Nephron progenitor cell (in vitro differentiated cells): ENCODE measurements around the gene CYS1.

Experiments used
- DNase-seq: peaks from one replicate; pipeline ENCODE4 v3.0.0; 2021
- H3K27ac Mint-ChIP-seq: 2 replicates; pipeline ENCODE4 v1.8.0; 2021; ENCODE audit warnings: mild to moderate bottlenecking, moderate library complexity, mixed read lengths
- H3K27me3 Mint-ChIP-seq: 2 replicates; pipeline ENCODE4 v1.8.0; 2021; ENCODE audit warnings: mild to moderate bottlenecking, low read depth, mixed read lengths; ENCODE audit not compliant: poor library complexity
- H3K36me3 Mint-ChIP-seq: 2 replicates; pipeline ENCODE4 v1.8.0; 2021; ENCODE audit warnings: low read depth, mixed read lengths
- H3K4me1 Mint-ChIP-seq: 2 replicates; pipeline ENCODE4 v1.8.0; 2021; ENCODE audit warnings: mixed read lengths
- H3K4me3 Mint-ChIP-seq: 2 replicates; pipeline ENCODE4 v1.8.0; 2021; ENCODE audit warnings: mild to moderate bottlenecking, moderate library complexity, mixed read lengths
- H3K9me3 Mint-ChIP-seq: 2 replicates; pipeline ENCODE4 v1.8.0; 2021; ENCODE audit warnings: mild to moderate bottlenecking, moderate library complexity, mixed read lengths
- TF ChIP-seq, protein P1 (sequence below): fragments of 200-600 bp; sonication (generic); IDR thresholded peaks from 2 replicates; pipeline ENCODE4 v1.5.0; 2021; ENCODE audit warnings: antibody characterized with exemption

Gene CYS1

DNA sequence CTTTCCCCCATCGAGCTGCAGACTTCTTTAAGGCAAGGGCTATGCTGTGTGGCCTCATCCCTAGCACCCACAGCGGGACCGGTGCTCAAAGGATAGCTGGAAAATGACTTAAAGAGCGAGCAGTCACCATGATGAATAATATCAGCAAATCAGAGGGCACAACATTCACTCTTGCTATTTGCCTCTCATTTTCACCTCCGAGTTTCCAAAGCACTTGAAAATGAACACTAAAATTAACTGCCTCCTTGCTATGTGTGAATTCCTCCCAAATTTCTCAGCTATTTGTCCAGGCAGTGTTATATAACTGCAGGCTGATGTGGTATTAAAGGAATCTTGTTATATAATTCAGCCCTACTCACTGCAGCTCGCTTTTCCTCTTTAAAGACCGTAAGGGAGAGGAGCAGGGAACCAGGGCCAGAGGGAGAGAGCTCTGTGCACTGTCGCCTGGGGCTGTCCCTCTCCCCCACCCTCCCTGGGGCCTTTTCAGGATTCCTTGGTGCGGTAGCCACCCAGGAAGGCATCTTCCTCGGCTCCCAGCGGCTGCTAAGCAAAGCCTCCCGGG is 1.4 kb downstream of the CYS1 start:
- peak overlapping the region; percentile 81 for H3K4me3 Mint-ChIP-seq
- H3K9me3 Mint-ChIP-seq = no peaks in the 10 kb centered on the region
- H3K36me3 Mint-ChIP-seq = no peaks in the 10 kb centered on the region
- TF ChIP-seq, protein P1, sequence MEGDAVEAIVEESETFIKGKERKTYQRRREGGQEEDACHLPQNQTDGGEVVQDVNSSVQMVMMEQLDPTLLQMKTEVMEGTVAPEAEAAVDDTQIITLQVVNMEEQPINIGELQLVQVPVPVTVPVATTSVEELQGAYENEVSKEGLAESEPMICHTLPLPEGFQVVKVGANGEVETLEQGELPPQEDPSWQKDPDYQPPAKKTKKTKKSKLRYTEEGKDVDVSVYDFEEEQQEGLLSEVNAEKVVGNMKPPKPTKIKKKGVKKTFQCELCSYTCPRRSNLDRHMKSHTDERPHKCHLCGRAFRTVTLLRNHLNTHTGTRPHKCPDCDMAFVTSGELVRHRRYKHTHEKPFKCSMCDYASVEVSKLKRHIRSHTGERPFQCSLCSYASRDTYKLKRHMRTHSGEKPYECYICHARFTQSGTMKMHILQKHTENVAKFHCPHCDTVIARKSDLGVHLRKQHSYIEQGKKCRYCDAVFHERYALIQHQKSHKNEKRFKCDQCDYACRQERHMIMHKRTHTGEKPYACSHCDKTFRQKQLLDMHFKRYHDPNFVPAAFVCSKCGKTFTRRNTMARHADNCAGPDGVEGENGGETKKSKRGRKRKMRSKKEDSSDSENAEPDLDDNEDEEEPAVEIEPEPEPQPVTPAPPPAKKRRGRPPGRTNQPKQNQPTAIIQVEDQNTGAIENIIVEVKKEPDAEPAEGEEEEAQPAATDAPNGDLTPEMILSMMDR = no peak
- peaks cover 63% of the 10 kb centered on the region for H3K4me1 Mint-ChIP-seq
- DNase-seq = no peak
- peaks cover 92% of the 10 kb centered on the region for H3K27me3 Mint-ChIP-seq
- no peak overlapping the region for H3K27ac Mint-ChIP-seq

DNA sequence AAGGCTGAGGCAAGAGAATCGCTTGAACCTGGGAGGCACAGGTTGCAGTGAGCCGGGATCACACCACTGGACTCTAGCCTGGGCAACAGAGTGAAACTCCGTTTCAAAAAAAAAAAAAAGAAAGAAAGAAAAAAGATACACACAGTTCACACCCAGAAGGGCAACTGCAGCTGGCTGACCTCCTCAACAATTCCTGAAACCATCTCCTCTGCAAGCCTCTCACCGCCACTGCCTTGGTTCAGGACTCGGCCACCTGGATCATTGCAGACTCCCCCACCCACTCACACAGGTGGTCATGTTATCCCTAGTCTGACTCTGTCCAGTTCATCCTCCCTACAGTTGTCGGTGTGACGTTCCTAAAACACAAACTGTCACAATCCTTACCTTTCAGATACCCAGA is 2.2 kb downstream of the CYS1 start:
- Mint-ChIP-seq H3K4me3 (peak overlapping the region; percentile 9), H3K4me1 (peaks cover 63% of the 10 kb centered on the region), H3K27me3 (peaks cover 90% of the 10 kb centered on the region), H3K9me3 (no peaks in the 10 kb centered on the region), H3K36me3 (no peaks in the 10 kb centered on the region), H3K27ac (no peak overlapping the region)
- no peak for DNase-seq
- TF ChIP-seq, protein P1 = no peak

DNA sequence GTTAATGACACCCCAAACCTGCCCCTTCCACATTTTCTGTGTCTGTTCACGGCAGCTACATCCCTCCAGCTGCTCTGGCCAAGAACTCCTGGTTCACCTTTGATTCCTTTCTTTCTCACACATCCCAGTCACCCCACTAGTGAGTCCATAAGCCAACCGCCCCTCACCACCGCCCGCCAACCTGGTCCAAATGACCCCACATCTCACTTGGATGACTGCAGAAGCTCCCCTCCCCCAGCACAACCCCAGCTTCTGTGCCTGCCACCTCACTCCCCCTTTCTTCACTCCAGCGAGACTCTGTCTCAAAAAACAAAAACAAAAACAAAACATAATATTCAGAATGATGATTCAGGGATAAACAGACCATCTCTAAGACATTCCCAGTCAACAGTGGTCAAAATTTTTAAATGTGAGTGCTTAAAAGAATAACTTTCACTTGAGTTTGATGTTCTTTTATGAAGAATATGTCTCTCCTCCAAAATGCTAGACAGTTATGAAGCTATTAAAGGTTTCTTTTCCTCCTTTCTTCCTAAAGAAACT is 3.2 kb downstream of the CYS1 start:
- DNase-seq = no peak
- TF ChIP-seq, protein P1 = no peak
- Mint-ChIP-seq H3K4me1 (peaks cover 70% of the 10 kb centered on the region), H3K36me3 (no peaks in the 10 kb centered on the region), H3K27ac (no peak overlapping the region), H3K4me3 (no peak overlapping the region), H3K27me3 (peaks cover 81% of the 10 kb centered on the region), H3K9me3 (no peaks in the 10 kb centered on the region)

DNA sequence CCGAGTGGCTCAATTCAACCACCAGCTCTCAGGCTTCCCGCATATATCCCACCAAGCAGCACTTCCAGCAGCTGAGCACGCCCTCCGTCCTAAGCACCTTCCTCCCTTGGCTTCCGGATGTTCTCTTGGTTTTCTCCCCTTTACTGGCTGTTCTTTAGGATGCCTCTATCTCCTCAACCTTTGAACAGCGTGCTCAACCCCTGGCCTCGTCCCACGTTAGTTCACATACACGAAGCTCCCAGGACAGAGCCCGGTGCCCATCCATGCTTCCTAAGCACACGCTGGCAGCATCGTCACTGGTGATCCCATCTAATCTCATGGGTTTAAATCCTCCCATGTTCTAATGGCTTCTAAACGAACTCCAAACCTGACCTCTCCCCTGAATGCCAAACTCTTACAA is 3.7 kb downstream of the CYS1 start:
- no peaks in the 10 kb centered on the region for H3K36me3 Mint-ChIP-seq
- peaks cover 75% of the 10 kb centered on the region for H3K27me3 Mint-ChIP-seq
- H3K4me3 Mint-ChIP-seq = no peak overlapping the region
- peaks cover 70% of the 10 kb centered on the region for H3K4me1 Mint-ChIP-seq
- H3K27ac Mint-ChIP-seq = peak overlapping the region; percentile 67
- no peak for DNase-seq
- H3K9me3 Mint-ChIP-seq = no peaks in the 10 kb centered on the region
- TF ChIP-seq, protein P1 = no peak

DNA sequence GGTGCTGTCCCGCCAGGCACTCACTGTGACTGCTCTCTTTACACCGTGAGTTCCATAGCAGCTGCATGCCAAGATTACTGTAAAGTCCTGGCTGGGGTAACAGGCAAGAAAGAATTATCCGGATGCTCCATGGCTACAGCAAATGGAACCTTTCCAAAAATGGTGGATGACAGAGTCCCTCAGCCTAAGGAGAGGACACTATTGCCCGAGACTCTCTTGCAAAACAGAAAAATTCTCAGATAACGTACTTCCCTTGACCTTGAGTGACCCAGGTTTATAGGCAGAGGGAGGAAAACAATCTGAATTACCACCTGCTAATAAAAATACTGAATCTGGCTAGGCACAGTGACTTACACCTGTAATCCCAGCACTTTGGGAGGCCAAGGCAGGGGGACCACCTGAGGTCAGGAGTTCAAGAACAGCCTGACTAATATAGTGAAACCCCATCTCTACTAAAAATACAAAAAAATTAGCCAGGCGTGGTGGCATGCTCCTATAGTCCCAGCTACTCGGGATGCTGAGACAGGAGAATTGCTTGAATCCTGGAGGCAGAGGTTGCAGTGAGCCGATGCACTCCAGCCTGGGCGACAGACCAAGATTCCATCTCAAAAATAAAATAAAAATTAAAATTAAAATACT is 4.5 kb downstream of the CYS1 start:
- Mint-ChIP-seq H3K4me1 (peaks cover 63% of the 10 kb centered on the region), H3K27ac (no peak overlapping the region), H3K27me3 (peaks cover 67% of the 10 kb centered on the region), H3K36me3 (no peaks in the 10 kb centered on the region), H3K4me3 (no peak overlapping the region), H3K9me3 (no peaks in the 10 kb centered on the region)
- no peak for DNase-seq
- TF ChIP-seq, protein P1 = no peak

DNA sequence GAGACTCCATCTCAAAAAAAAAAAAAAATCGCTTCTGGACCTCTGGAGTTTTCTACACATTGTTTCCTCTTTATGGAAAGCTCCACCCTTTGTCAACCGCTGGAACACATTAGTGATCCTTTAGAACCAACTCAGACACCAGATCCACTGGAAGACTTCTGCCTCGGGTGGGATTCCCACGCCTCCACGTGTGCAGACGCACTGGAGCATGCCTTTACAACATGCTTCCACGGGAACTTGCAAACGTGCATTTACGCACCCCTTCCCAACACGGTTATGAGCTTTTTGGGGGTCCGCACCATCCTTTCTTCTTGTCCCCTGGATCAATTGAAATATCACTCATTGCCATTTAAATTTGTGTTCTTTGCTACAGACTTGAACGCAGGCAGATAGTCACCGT is 5.1 kb downstream of the CYS1 start:
- no peak for DNase-seq
- no peaks in the 10 kb centered on the region for H3K9me3 Mint-ChIP-seq
- no peaks in the 10 kb centered on the region for H3K36me3 Mint-ChIP-seq
- H3K4me3 Mint-ChIP-seq = no peak overlapping the region
- peaks cover 63% of the 10 kb centered on the region for H3K4me1 Mint-ChIP-seq
- peaks cover 64% of the 10 kb centered on the region for H3K27me3 Mint-ChIP-seq
- no peak overlapping the region for H3K27ac Mint-ChIP-seq
- TF ChIP-seq, protein P1 = no peak
